NCI-H345 treated with DMSO at 0.1 percent for 48 hours (cell line): ENCODE results near the gene KRT6A.
"Not testable (repeated sequence)": the region's sequence is repeated elsewhere in the genome, so short reads cannot be mapped to it uniquely, and the experiment has no call there.

Source experiments
- DNase-seq: peaks from one replicate; lab custom pipeline; 2025; ENCODE audit not compliant: unreplicated experiment; lab: John Stamatoyannopoulos, UW

KRT6A gene

GRCh38 chr12:52469853-52470252 lies 23.2 kb downstream of the KRT6A start:
- DNase-seq, result no peak

GRCh38 chr12:52464897-52465296 lies 28.2 kb downstream of the KRT6A start:
- DNase-seq, result no peak

GRCh38 chr12:52461693-52462092 lies 31.4 kb downstream of the KRT6A start:
- no peak for DNase-seq

GRCh38 chr12:52458861-52459260 lies 34.2 kb downstream of the KRT6A start:
- DNase-seq, result no peak

- DNase-seq, result no peak
Measured at GRCh38 chr12:52455821-52456220, 37.2 kb downstream of the KRT6A start.

- DNase-seq, result peak; percentile 20
Measured at GRCh38 chr12:52454411-52455201, 38.5 kb downstream of the KRT6A start.

- DNase-seq, result no peak
Measured at GRCh38 chr12:52452101-52452500, 41.0 kb downstream of the KRT6A start, which contains the start of gene KRT6B. TSS of gene KRT6B (minus strand) at chr12:52452146. CDS start at chr12:52452078, 68 bp downstream.

- DNase-seq, result no peak
Measured at GRCh38 chr12:52448228-52448627, 44.8 kb downstream of the KRT6A start.

GRCh38 chr12:52447196-52447595 lies 45.9 kb downstream of the KRT6A start:
- not testable (repeated sequence) for DNase-seq

- no peak for DNase-seq
Measured at GRCh38 chr12:52446367-52447045, 46.6 kb downstream of the KRT6A start.

GRCh38 chr12:52445876-52446275 lies 47.2 kb downstream of the KRT6A start:
- no peak for DNase-seq

- no peak for DNase-seq
Measured at GRCh38 chr12:52444647-52445595, 48.1 kb downstream of the KRT6A start.

- no peak for DNase-seq
Measured at GRCh38 chr12:52443966-52444365, 49.1 kb downstream of the KRT6A start.

- no peak for DNase-seq
Measured at GRCh38 chr12:52442600-52443061, 50.4 kb downstream of the KRT6A start.

- DNase-seq, result no peak
Measured at GRCh38 chr12:52441320-52441911, 51.6 kb downstream of the KRT6A start.

GRCh38 chr12:52440821-52441319 lies 52.2 kb downstream of the KRT6A start:
- no peak for DNase-seq

- no peak for DNase-seq
Measured at GRCh38 chr12:52439845-52440244, 53.2 kb downstream of the KRT6A start.

GRCh38 chr12:52439420-52439819 lies 53.6 kb downstream of the KRT6A start:
- no peak for DNase-seq

- DNase-seq, result no peak
Measured at GRCh38 chr12:52438305-52439301, 54.5 kb downstream of the KRT6A start.
